Cardiac septum (tissue), 1 donor: ENCODE results near the gene MADCAM1. TPM values are rescaled to one million over a fixed set of nuclear protein-coding genes. Genes with fewer than 3 reads are reported as not detected.

Experiments used
- DNase-seq: peaks from one replicate; pipeline ENCODE4 v3.0.0-alpha.2; 2020; ENCODE audit warnings: low spot score
- intact Hi-C: fragments of 100-400 bp; cut with DNase I; formaldehyde crosslinking; loops from one replicate; pipeline ENCODE4 v1.14.0; 2022
- total RNA-seq: library from RNA; stranded (reverse); fragmentation: NEBNext Ultra II Directional; extraction: Animal tissue kit (Norgen Biotek cat#: 25700); gene quantifications from one replicate; pipeline ENCODE4 v1.2.1, GENCODE V29; 2021
- donor health status: DM: no; HTN: no; CAD: no.

Gene MADCAM1
- total RNA-seq, 1 donor from 2014 or later, result 0.40 TPM

DNA sequence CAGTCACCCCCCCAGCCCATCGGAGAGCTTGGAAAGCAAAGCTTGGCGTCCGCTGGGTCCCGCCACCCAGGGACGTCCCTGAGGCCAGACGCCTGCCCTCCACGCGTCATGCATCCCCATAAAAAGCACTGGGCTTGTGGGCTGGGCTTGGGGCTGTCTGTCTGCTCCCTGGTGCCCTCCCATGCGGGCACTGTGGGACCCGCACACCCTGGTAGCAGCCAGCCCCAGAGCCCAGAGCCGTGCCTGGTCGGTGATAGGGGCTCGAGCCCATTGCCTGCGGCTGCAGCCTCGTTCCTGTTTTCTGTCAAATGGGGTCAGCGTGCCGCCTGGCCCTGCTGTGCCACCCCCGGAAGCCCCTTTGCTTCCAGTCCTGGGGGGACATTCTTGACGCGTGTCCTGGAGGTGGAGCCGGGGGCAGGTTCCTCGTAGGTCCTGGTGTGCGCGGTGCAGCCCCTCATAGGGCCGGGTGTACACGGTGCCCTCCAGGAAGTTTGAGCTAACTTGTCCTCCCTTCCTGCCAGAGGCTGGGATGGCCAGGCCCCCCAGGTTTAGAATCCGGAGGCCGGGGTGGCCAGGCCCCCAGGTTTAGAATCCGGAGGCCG lies 43.2 kb downstream of the MADCAM1 start:
- no peak for DNase-seq
- intact Hi-C loops, result no loop called here

DNA sequence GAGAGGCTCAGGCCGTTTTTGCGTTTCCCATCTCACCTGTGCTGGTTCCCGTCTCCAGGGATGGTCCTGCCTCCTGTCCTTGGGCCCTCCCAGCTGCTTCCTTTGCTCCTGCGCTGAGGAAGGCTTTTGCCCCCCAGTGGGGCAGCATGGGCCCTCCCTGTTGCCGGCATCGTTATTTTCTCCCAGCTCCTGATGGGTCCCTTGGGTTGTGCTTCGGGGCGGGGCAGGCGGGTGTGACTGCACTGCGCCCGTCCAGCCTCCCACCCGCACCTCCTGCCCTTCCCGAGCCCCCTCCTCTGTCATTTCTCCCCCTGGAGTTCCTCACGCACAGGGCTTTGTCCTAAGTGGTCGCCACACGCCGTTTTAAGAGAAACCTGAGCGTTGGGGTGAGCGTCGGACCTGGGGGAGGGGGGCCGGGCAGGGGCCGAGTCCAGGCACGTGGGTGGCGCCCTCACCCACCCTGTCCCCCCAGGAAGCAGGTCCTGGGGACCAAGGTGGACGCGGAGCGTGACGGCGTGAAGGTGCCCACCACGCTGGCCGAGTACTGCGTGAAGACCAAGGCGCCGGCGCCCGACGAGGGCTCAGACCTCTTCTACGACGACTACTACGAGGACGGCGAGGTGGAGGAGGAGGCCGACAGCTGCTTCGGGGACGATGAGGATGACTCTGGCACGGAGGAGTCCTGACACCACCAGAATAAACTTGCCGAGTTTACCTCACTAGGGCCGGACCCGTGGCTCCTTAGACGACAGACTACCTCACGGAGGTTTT lies 44.8 kb downstream of the MADCAM1 start:
- intact Hi-C loops, result no loop called here

DNA sequence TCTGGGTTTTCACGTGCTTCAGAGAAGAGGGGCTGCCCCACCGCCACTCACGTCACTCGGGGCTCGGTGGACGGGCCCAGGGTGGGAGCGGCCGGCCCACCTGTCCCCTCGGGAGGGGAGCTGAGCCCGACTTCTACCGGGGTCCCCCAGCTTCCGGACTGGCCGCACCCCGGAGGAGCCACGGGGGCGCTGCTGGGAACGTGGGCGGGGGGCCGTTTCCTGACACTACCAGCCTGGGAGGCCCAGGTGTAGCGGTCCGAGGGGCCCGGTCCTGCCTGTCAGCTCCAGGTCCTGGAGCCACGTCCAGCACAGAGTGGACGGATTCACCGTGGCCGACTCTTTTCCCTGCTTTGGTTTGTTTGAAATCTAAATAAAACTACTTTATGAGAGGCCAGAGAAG lies 45.4 kb downstream of the MADCAM1 start:
- intact Hi-C loops, result no loop called here
- no peak for DNase-seq

More for the DNA sequence above, 44.8 kb downstream of the MADCAM1 start:
- no peak for DNase-seq

DNA sequence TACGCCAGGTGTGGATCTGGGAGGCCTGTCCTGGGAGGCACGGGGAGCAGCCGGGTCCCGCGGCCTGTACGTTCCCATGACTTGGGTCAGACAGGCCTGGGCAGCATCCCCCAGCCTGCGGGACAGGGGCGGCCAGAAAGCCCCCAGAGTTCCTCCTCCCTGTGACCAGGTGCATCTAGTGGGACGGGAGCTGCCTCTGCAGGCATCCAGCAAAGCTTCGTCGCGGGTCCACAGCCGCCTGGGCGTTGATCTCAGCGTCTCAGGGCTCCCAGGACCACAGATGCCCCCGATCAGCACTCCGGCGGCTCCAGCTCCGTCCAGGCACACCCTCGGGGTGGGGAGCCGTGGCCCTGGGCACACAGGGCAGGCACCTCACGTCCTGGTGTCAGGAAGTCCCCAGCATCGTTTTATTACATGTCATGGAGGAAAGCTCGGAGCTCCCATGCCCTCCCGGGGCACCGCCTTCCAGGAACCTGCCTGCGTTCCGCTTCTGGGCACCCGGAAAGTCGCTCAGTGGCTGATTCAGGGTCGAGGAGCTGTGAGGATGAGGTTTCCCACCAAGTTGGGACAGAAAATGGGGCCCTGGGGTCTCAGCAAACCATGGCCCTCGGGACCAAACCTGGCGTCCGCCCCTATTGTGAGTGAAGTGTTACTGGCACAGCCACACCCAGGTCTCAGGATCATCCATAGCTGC lies 46.0 kb downstream of the MADCAM1 start:
- DNase-seq, result no peak
- intact Hi-C loops, result no loop called here

DNA sequence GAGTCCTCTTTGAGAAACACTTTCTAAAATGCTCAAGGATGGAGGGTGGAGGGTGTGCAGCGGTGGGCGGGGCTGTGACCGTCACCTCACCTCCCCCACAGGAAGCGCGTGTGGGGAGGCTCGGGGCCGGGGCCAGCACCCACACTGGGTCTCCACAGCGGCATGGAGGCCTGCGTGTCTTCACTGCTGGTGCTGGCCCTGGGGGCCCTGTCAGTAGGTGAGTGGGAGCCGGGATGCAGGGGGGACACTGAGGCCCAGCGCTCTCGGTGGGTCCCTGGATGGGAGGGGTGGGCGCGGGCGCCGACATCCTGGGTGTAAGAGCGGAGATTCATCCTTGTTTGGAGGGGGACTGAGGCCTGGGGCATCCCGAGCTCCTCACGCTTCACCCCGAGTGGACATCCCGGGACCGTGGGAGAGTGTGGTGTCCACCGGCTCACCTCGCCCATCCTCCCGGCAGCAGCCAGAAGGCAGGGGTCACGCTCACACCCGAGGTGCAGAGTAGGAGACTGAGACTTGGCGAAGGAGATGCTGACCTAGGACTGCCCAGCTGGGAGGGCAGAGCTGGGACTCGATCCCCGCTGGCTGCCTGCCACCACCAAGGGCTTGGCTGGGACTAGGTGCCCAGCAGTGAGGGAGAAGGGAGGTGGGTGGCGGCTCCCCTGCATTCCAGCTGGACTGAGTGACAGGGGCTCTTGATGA lies 47.8 kb downstream of the MADCAM1 start, which contains the start of gene GZMM:
GZMM (plus strand) TSS at position 144 of the 699 bp plus-strand sequence; CDS start at position 163, 19 bp downstream.
- DNase-seq, result no peak
- intact Hi-C loops, result no loop called here

DNA sequence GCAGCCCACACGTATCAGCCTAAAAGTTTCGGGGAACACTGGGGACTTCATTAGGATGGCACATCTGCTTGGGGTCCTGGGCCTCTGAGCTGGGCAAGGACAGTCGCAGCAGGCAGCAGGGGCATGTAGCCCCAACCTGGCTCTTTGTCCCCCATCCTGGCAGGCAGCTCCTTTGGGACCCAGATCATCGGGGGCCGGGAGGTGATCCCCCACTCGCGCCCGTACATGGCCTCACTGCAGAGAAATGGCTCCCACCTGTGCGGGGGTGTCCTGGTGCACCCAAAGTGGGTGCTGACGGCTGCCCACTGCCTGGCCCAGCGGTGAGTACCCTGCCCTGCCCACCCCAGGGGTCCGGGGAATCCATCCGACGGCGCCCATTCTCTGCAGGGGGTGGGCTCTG lies 50.8 kb downstream of the MADCAM1 start:
- intact Hi-C loops, result no loop called here
- no peak for DNase-seq

DNA sequence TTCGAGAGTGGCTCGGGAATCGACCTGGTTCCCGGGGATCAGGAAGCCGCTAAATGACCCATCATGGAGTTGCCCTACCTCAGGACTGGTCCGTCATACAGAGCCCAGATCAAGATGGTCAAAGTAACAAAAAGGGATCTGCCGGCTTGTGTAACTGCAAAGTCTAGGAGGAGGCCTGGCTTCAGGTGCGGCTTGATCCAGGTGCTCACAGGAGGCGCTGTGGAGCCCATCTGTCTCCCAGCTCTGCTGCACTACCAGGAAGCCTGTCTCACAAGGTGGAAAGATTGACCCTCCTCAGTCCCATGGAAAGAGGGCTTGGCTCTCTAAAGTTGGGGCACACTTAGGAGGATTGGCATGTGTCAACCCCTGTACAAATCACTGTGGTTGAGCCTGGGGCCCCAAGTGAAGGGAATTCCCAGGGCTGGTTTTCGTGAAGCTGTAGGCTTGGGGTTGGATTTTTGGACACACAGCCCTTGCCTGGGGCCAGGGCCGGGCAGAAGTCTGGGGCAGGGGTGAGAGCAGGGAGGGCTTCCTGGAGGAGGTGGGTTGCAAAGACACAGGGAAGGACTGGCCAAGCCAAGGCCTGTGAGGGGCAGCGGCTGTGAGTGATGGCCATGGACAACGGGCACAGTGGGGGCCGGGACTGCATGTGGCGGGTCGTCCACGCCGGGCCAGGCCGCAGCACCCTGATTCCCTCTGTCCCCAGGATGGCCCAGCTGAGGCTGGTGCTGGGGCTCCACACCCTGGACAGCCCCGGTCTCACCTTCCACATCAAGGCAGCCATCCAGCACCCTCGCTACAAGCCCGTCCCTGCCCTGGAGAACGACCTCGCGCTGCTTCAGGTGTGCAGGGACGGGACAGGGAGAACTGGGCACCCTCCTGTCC lies 51.8 kb downstream of the MADCAM1 start:
- intact Hi-C loops, result no loop called here
- no peak for DNase-seq

DNA sequence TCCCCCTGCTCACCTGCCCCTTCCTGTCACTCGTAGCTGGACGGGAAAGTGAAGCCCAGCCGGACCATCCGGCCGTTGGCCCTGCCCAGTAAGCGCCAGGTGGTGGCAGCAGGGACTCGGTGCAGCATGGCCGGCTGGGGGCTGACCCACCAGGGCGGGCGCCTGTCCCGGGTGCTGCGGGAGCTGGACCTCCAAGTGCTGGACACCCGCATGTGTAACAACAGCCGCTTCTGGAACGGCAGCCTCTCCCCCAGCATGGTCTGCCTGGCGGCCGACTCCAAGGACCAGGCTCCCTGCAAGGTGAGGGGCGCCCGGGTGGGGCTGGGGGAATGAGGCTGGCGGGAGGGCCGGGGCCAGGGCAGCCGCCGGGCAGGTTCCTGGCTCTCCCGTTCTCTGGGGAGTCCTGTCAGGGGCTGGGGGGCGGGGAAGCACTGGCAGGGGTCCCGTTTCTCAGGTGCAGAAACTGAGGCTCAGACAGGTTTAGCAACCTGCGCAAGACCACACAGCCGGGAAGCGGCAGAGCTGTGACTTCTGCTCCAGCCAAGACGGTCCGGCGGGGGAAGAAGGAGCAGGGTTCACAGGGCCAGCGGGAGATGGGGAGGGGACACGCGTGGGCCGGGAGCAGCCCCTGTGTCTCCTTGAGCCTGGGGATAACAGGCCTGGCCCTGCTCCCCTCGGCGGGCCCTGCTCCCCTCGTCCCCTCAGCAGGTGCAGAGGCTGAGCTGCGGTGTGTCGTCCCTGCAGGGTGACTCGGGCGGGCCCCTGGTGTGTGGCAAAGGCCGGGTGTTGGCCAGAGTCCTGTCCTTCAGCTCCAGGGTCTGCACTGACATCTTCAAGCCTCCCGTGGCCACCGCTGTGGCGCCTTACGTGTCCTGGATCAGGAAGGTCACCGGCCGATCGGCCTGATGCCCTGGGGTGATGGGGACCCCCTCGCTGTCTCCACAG lies 52.9 kb downstream of the MADCAM1 start:
- intact Hi-C loops, result no loop called here

DNA sequence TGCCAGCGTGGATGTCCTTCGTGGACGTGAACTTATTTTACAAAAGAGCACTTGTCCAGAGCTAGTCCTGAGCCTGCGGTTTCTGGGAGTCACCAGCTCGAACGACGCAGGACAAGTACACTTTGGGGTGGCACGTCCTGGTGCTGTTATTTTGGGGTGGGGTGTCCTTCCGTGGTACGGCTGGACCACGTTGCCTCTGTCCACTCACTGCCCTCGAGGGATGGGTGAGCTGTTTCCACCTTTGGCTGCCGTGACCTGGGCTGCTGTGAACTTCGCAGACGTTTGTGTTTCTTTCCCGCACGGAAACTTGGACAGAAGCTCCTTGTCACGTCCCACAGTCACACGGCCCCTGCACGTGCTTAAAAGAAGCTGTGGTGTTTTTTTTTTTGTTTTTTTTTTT lies 58.5 kb downstream of the MADCAM1 start:
- DNase-seq, result no peak
- intact Hi-C loops, result no loop called here

More for the DNA sequence above, 52.9 kb downstream of the MADCAM1 start:
- DNase-seq, result no peak

Other genes with a start within 250 kb of the MADCAM1 start
- gene PLPP2, start 205.1 kb upstream of the MADCAM1 start, total RNA-seq, result 0.81 TPM
- gene MIER2, start 151.7 kb upstream of the MADCAM1 start, total RNA-seq, result 21.8 TPM
- 2.7 TPM for gene C2CD4C, start 87.3 kb upstream of the MADCAM1 start, total RNA-seq
- 16.8 TPM for gene SHC2, start 35.5 kb upstream of the MADCAM1 start, total RNA-seq
- 11.2 TPM for gene TPGS1, start 11.0 kb downstream of the MADCAM1 start, total RNA-seq
- gene CDC34, start 35.3 kb downstream of the MADCAM1 start, total RNA-seq, result 78.2 TPM
- gene GZMM, start 47.6 kb downstream of the MADCAM1 start, total RNA-seq, result 0.43 TPM
- gene BSG, start 76.1 kb downstream of the MADCAM1 start, total RNA-seq, result 1,183 TPM
- gene HCN2, start 93.4 kb downstream of the MADCAM1 start, total RNA-seq, result 12.0 TPM
- 37.3 TPM for gene POLRMT, start 137.1 kb downstream of the MADCAM1 start, total RNA-seq
- not detected for gene FGF22, start 143.4 kb downstream of the MADCAM1 start, total RNA-seq
- 31.4 TPM for gene RNF126, start 166.7 kb downstream of the MADCAM1 start, total RNA-seq
- 136 TPM for gene FSTL3, start 179.9 kb downstream of the MADCAM1 start, total RNA-seq
- gene PRSS57, start 199.0 kb downstream of the MADCAM1 start, total RNA-seq, result not detected
- 18.9 TPM for gene PALM, start 212.4 kb downstream of the MADCAM1 start, total RNA-seq